Left forelimb (tissue), 1 donor: ENCODE data around the gene ARL2.

ENCODE experiments used
- DNase-seq: peaks from one replicate; pipeline ENCODE4 v3.0.0-alpha.2; 2018; ENCODE audit warnings: low spot score

ARL2 gene

GRCh38 chr11:65047581-65048422, 33.8 kb downstream of the ARL2 start:
- DNase-seq: no peak

- DNase-seq: no peak
Observed at GRCh38 chr11:65051398-65051858, 37.5 kb downstream of the ARL2 start.

GRCh38 chr11:65053827-65054508, 40.0 kb downstream of the ARL2 start:
- DNase-seq: no peak

GRCh38 chr11:65055538-65055937, 41.6 kb downstream of the ARL2 start:
- DNase-seq: no peak

- DNase-seq: no peak
Observed at GRCh38 chr11:65056999-65057398, 43.0 kb downstream of the ARL2 start.

GRCh38 chr11:65057526-65057925, 43.6 kb downstream of the ARL2 start:
- no peak for DNase-seq

- no peak for DNase-seq
Observed at GRCh38 chr11:65058012-65058411, 44.1 kb downstream of the ARL2 start.

- no peak for DNase-seq
Observed at GRCh38 chr11:65058419-65059054, 44.6 kb downstream of the ARL2 start, which contains the start of gene NAALADL1. Gene NAALADL1 (minus strand): TSS chr11:65058553. CDS start chr11:65058521, 32 bp downstream.

- DNase-seq: no peak
Observed at GRCh38 chr11:65059523-65059922, 45.6 kb downstream of the ARL2 start.

GRCh38 chr11:65059959-65060824, 46.2 kb downstream of the ARL2 start:
- DNase-seq: no peak

GRCh38 chr11:65060913-65061408, 47.0 kb downstream of the ARL2 start:
- no peak for DNase-seq

- no peak for DNase-seq
Observed at GRCh38 chr11:65063532-65063931, 49.6 kb downstream of the ARL2 start.

GRCh38 chr11:65064847-65065240, 50.9 kb downstream of the ARL2 start:
- DNase-seq: no peak

- DNase-seq: no peak
Observed at GRCh38 chr11:65065851-65066250, 51.9 kb downstream of the ARL2 start.

- no peak for DNase-seq
Observed at GRCh38 chr11:65066315-65066714, 52.4 kb downstream of the ARL2 start.

- DNase-seq: no peak
Observed at GRCh38 chr11:65066805-65067291, 52.9 kb downstream of the ARL2 start.

- DNase-seq: no peak
Observed at GRCh38 chr11:65067446-65067845, 53.5 kb downstream of the ARL2 start.

- DNase-seq: no peak
Observed at GRCh38 chr11:65069217-65069616, 55.3 kb downstream of the ARL2 start.
